Gastrocnemius medialis (tissue), 4 donors: ENCODE data around the gene RIMBP2. TPM values are rescaled to one million over a fixed set of nuclear protein-coding genes. Genes with fewer than 3 reads are reported as not detected.

Experiments used
- ATAC-seq, 2 donors: fragments of 150-250 bp; one replicate each; pipeline ENCODE4 v1.9.1; 2016
- DNase-seq, 2 donors: peaks; one replicate each; pipeline ENCODE4 v3.0.0-alpha.2; 2019
- H3K27ac ChIP-seq, 4 donors: fragments of 200-600 bp; sonication (generic); 1 replicate in 1 of 4; 2 replicates in 3 of 4; pipeline ENCODE4 v1.5.1; 2016 to 2018; ENCODE audit warnings: mild to moderate bottlenecking in 2 of 4, moderate library complexity in 1 of 4
- H3K27me3 ChIP-seq, 3 donors: fragments of 200-600 bp; sonication (generic) in 2 of 3; 1 replicate in 1 of 3; 2 replicates in 2 of 3; pipeline versions ENCODE4 v1.5.1 to v1.6.0; 2016 to 2019; ENCODE audit warnings: mild to moderate bottlenecking in 1 of 3, moderate library complexity in 1 of 3
- H3K36me3 ChIP-seq, 2 donors: fragments of 200-600 bp; sonication (generic) in 1 of 2; one replicate each; pipeline ENCODE4 v1.5.1; 2017 to 2018
- H3K4me1 ChIP-seq, 2 donors: fragments of 200-600 bp; sonication (generic) in 1 of 2; one replicate each; pipeline ENCODE4 v1.5.1; 2016 to 2017; ENCODE audit warnings: mild to moderate bottlenecking in 2 of 2
- H3K4me3 ChIP-seq, 4 donors: fragments of 200-600 bp; sonication (generic) in 3 of 4; 1 replicate in 1 of 4; 2 replicates in 3 of 4; pipeline ENCODE4 v1.5.1; 2016 to 2019; ENCODE audit warnings: mild to moderate bottlenecking in 2 of 4
- H3K9me3 ChIP-seq, 3 donors: fragments of 200-600 bp; sonication (generic) in 2 of 3; 1 replicate in 1 of 3; 2 replicates in 2 of 3; pipeline ENCODE4 v1.5.1; 2016 to 2019
- CTCF ChIP-seq, 5 experiments: fragments of 450-650 bp in 3 of 5; fragments of 200-600 bp in 2 of 5; sonication (generic) in 2 of 5; IDR thresholded peaks in 4 of 5; conservative IDR thresholded peaks in 1 of 5; 1 replicate in 4 of 5; 2 replicates in 1 of 5; pipeline ENCODE4 v1.5.1; 2016 to 2019; ENCODE audit warnings: antibody characterized with exemption in 5 of 5, mild to moderate bottlenecking in 3 of 5, moderate library complexity in 3 of 5
- POLR2A ChIP-seq, 2 donors: fragments of 450-650 bp; IDR thresholded peaks; one replicate each; pipeline ENCODE4 v1.6.1; 2017; ENCODE audit warnings: antibody characterized with exemption in 2 of 2, mild to moderate bottlenecking in 2 of 2, moderate library complexity in 2 of 2
- in situ Hi-C, 4 donors: fragments of 200-750 bp; cut with MboI; loops; one replicate each; pipeline versions ENCODE4 v1.15.0 to v1.8.0; 2017; ENCODE audit warnings: low sequenced_read_pairs in 4 of 4
- intact Hi-C: fragments of 100-400 bp; cut with DNase I; formaldehyde crosslinking; loops from one replicate; pipeline ENCODE4 v1.15.1; 2023; ENCODE audit warnings: low total_unique reads
- total RNA-seq, 4 donors: library from RNA; depleted of rRNA; stranded (reverse); fragments of >200 nt; gene quantifications; one replicate each; pipeline versions ENCODE4 v1.1.0 to v1.2.3, GENCODE V29; 2016

Gene RIMBP2
- total RNA-seq, 4 donors from 2014 or later: 0.76 to 2.2 (median 1.2) TPM; not detected in 1

DNA sequence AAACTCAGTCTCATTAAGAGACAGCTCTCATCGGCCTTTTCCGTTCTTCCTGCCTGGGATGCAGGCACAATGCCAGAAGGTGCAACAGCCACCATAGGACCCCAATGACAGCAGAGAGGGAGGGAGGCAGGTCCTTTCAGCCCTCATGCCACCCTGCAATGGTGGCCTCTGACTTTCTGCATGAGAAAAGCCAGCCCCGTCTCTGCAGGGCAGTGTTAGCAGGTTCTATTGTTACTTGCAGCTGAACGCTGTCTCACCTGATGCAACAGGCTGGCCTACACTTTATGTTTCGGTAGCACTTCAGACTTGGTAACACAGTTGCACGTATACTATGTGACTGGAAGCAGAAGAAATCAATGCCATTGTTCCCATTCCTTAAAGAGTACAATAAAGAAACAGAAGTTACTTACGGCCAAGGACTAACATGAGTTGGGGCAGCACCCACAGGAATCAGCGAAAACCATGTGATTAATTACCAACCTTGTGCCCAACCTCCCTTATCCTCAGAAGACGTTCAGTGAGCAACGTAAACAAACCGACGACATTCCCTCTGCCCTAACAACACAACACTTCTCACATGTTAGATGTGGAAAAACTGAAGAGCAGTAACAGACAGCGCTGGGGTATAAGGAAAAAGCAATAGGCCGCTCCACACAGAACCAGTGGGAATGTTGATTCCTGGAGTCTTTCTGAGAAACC lies 102.1 kb downstream of the RIMBP2 start:
- DNase-seq: no peak
- intact Hi-C loops (no loop called here), in situ Hi-C loops (no loop called here)
- Histone ChIP-seq H3K4me1 (no peaks in the 10 kb centered on the region), H3K4me3 (no peak overlapping the region), H3K9me3 (no peaks in the 10 kb centered on the region), H3K27me3 (no peaks in the 10 kb centered on the region), H3K36me3 (no peaks in the 10 kb centered on the region), H3K27ac (no peak overlapping the region)
- TF ChIP-seq CTCF (IDR thresholded peaks at IDR 0.05 in 4 of 5, conservative IDR thresholded peaks at IDR 0.05 in 1 of 5): no peak
- no peak for TF ChIP-seq POLR2A (IDR thresholded peaks at IDR 0.05)
- ATAC-seq: no peak

DNA sequence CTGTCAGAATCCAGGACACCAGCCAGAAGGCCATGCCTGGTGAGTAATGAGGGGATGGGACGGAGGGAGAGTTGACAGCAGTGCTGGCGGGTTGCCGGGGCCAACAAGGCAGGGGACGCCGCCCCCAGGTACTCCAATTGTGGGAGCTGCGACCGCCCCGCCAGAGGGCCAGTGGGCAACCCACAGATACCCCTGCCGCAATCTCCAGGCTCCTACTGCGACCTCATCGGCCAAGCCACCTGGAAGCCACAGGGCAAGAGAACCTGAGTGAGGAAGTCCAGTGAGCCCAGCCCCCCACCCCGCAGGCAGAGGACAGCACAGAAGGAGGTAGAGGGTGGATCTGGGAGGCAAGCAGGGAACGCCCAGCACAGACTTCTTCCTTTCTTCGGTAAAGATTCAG lies 103.0 kb downstream of the RIMBP2 start:
- no peak for DNase-seq
- intact Hi-C loops (no loop called here), in situ Hi-C loops (no loop called here)
- H3K36me3 ChIP-seq: no peaks in the 10 kb centered on the region
- H3K9me3 ChIP-seq: no peaks in the 10 kb centered on the region
- no peaks in the 10 kb centered on the region for H3K27me3 ChIP-seq
- H3K4me1 ChIP-seq: no peaks in the 10 kb centered on the region
- H3K4me3 ChIP-seq: no peak overlapping the region
- no peak overlapping the region for H3K27ac ChIP-seq
- TF ChIP-seq POLR2A (IDR thresholded peaks at IDR 0.05): no peak
- no peak for TF ChIP-seq CTCF (IDR thresholded peaks at IDR 0.05 in 4 of 5, conservative IDR thresholded peaks at IDR 0.05 in 1 of 5)
- ATAC-seq: no peak

DNA sequence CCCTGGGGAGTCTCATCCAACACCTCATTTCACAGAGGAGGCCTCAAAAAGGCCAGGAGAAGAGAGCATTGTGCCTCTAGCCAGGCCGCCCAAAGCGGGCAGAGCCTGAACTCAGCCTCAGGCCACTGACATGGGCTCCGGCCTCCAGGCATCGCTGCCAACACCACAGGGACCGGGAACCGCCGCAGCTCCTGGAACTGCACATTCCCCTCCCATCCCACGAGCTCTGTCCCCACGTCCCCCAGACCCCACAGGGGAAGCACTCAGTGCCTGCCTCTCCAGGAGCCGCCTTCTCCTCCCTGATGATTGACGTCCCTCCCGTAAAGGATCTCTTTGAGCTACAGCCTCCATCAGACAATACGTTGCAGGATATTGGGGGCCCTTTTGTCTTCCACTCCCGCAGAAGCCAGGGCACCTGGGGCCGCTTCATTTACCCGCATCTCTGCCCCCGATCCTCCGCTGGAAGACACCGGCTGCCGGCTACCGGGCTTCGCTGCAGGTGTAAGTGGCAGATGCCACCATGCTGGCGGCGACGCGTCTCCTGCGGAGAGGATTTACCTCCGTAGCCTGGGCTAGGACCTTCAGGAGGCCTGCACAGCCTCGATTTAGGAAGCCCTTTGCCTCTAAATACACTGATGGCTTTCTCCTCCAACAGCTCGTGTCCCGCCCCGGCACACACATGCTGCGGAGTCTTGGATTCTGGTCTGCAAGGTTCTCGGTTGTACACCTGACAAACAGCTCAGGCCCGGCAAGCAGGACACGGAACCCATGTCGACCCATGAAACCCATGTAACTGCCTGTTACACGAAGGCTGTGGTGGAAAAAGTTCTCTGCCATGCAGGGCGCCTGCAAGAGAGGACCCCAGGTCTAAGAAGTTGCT lies 104.8 kb downstream of the RIMBP2 start:
- Histone ChIP-seq H3K27ac (no peak overlapping the region), H3K9me3 (no peaks in the 10 kb centered on the region), H3K36me3 (no peaks in the 10 kb centered on the region), H3K4me3 (no peak overlapping the region), H3K27me3 (no peaks in the 10 kb centered on the region), H3K4me1 (no peaks in the 10 kb centered on the region)
- no peak for DNase-seq
- ATAC-seq: no peak
- no peak for TF ChIP-seq POLR2A (IDR thresholded peaks at IDR 0.05)
- no peak for TF ChIP-seq CTCF (IDR thresholded peaks at IDR 0.05 in 4 of 5, conservative IDR thresholded peaks at IDR 0.05 in 1 of 5)
- intact Hi-C loops (no loop called here), in situ Hi-C loops (no loop called here)

DNA sequence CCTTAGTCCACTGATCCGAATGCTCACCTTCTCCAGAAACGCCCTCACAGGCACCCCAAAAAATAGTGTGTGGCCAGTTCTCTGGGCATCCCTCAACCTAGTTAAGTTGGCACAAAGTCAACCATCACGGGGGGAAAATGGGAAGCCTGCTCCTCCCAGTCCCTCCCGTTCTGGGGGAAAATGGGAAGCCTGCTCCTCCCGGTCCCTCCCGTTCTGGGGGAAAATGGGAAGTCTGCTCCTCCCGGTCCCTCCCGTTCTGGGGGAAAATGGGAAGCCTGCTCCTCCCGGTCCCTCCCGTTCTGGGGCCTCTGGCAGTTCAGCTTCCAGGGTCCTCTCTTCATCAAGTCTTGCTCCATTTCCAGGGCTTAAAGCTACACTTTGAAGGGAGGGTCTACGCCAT lies 106.1 kb downstream of the RIMBP2 start:
- intact Hi-C loops: no loop called here
- H3K4me3 ChIP-seq: no peak overlapping the region
- no peaks in the 10 kb centered on the region for H3K36me3 ChIP-seq
- TF ChIP-seq CTCF (IDR thresholded peaks at IDR 0.05 in 4 of 5, conservative IDR thresholded peaks at IDR 0.05 in 1 of 5) (no peak), POLR2A (IDR thresholded peaks at IDR 0.05) (no peak)
- in situ Hi-C loops: no loop called here
- no peak overlapping the region for H3K27ac ChIP-seq
- DNase-seq (no peak), ATAC-seq (no peak)
- H3K27me3 ChIP-seq: no peaks in the 10 kb centered on the region
- H3K4me1 ChIP-seq: no peaks in the 10 kb centered on the region
- H3K9me3 ChIP-seq: no peaks in the 10 kb centered on the region
